Sigmoid colon (tissue), 3 donors: ENCODE results near the gene KLRG1.

Experiments used
- POLR2A ChIP-seq, 2 donors: fragments of 450-650 bp; IDR thresholded peaks; one replicate each; pipeline ENCODE4 v1.6.1; 2016; ENCODE audit warnings: antibody characterized with exemption in 2 of 2, mild to moderate bottlenecking in 2 of 2, moderate library complexity in 2 of 2
- TF ChIP-seq, protein P1 (sequence below), 4 experiments: fragments of 450-650 bp in 3 of 4; fragments of 200-600 bp in 1 of 4; IDR thresholded peaks; one replicate each; pipeline ENCODE4 v1.5.1; 2016 to 2019; ENCODE audit warnings: antibody characterized with exemption in 4 of 4, mild to moderate bottlenecking in 3 of 4, moderate library complexity in 2 of 4

- no peak for TF ChIP-seq POLR2A (IDR thresholded peaks at IDR 0.05)
- TF ChIP-seq, protein P1, sequence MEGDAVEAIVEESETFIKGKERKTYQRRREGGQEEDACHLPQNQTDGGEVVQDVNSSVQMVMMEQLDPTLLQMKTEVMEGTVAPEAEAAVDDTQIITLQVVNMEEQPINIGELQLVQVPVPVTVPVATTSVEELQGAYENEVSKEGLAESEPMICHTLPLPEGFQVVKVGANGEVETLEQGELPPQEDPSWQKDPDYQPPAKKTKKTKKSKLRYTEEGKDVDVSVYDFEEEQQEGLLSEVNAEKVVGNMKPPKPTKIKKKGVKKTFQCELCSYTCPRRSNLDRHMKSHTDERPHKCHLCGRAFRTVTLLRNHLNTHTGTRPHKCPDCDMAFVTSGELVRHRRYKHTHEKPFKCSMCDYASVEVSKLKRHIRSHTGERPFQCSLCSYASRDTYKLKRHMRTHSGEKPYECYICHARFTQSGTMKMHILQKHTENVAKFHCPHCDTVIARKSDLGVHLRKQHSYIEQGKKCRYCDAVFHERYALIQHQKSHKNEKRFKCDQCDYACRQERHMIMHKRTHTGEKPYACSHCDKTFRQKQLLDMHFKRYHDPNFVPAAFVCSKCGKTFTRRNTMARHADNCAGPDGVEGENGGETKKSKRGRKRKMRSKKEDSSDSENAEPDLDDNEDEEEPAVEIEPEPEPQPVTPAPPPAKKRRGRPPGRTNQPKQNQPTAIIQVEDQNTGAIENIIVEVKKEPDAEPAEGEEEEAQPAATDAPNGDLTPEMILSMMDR (IDR thresholded peaks at IDR 0.05): no peak
Observed at GRCh38 chr12:9002335-9002734, 13.0 kb downstream of the KLRG1 start.
